KBM-7 (cell line): ENCODE results near the gene TOX3.

Experiments used
- DNase-seq: peaks from one replicate; pipeline ENCODE4 v3.0.0-alpha.2; 2015
- in situ Hi-C: fragments of 300-500 bp; cut with MboI; formaldehyde crosslinking; loops from 2 replicates; pipeline ENCODE4 v1.14.3; 2020; ENCODE audit warnings: low sequenced_read_pairs, low pct_unique_long_range_greater_than_20kb, mixed read lengths

The TOX3 gene

GRCh38 chr16:52469091-52469490 lies 77.9 kb downstream of the TOX3 start:
- no peak for DNase-seq
- in situ Hi-C loops, result no loop called here

GRCh38 chr16:52467753-52468152 lies 79.2 kb downstream of the TOX3 start:
- in situ Hi-C loops, result no loop called here
- DNase-seq, result no peak

GRCh38 chr16:52466994-52467393 lies 79.9 kb downstream of the TOX3 start:
- DNase-seq, result no peak
- in situ Hi-C loops, result no loop called here

GRCh38 chr16:52465711-52466267 lies 81.2 kb downstream of the TOX3 start:
- no peak for DNase-seq
- in situ Hi-C loops, result no loop called here

- in situ Hi-C loops, result no loop called here
- DNase-seq, result no peak
Measured at GRCh38 chr16:52463904-52464303, 83.0 kb downstream of the TOX3 start.

GRCh38 chr16:52462816-52463215 lies 84.1 kb downstream of the TOX3 start:
- no peak for DNase-seq
- in situ Hi-C loops, result no loop called here

- no peak for DNase-seq
- in situ Hi-C loops, result no loop called here
Measured at GRCh38 chr16:52460639-52461178, 86.2 kb downstream of the TOX3 start.

- no peak for DNase-seq
- in situ Hi-C loops, result no loop called here
Measured at GRCh38 chr16:52456368-52456767, 90.6 kb downstream of the TOX3 start.

- DNase-seq, result no peak
- in situ Hi-C loops, result no loop called here
Measured at GRCh38 chr16:52455549-52456277, 91.2 kb downstream of the TOX3 start.

GRCh38 chr16:52453644-52454043 lies 93.3 kb downstream of the TOX3 start:
- in situ Hi-C loops, result no loop called here
- no peak for DNase-seq

- no peak for DNase-seq
- in situ Hi-C loops, result no loop called here
Measured at GRCh38 chr16:52451971-52452421, 94.9 kb downstream of the TOX3 start.

GRCh38 chr16:52450916-52451315 lies 96.0 kb downstream of the TOX3 start:
- DNase-seq, result no peak
- in situ Hi-C loops, result no loop called here

- in situ Hi-C loops, result no loop called here
- no peak for DNase-seq
Measured at GRCh38 chr16:52450241-52450640, 96.7 kb downstream of the TOX3 start.

- no peak for DNase-seq
- in situ Hi-C loops, result no loop called here
Measured at GRCh38 chr16:52446080-52446479, 100.9 kb downstream of the TOX3 start.

- in situ Hi-C loops, result no loop called here
- no peak for DNase-seq
Measured at GRCh38 chr16:52441886-52442285, 105.1 kb downstream of the TOX3 start.

- in situ Hi-C loops, result no loop called here
Measured at GRCh38 chr16:52440248-52440647, 106.7 kb downstream of the TOX3 start.

GRCh38 chr16:52439750-52440149 lies 107.2 kb downstream of the TOX3 start:
- in situ Hi-C loops, result no loop called here
- DNase-seq, result no peak

More at GRCh38 chr16:52440248-52440647, 106.7 kb downstream of the TOX3 start:
- no peak for DNase-seq

GRCh38 chr16:52439171-52439701 lies 107.7 kb downstream of the TOX3 start:
- in situ Hi-C loops, result no loop called here
- no peak for DNase-seq

- in situ Hi-C loops, result no loop called here
- no peak for DNase-seq
Measured at GRCh38 chr16:52437277-52437670, 109.7 kb downstream of the TOX3 start.
